GM19240 (cell line): Measurements from ENCODE around the gene PAPSS2.
A peak's percentile ranks its signal among the peaks of the same experiment; 100 is the strongest.
"Not testable (repeated sequence)": the region's sequence is repeated elsewhere in the genome, so short reads cannot be mapped to it uniquely, and the experiment has no call there.

Source experiments
- DNase-seq: peaks from one replicate; pipeline ENCODE4 v3.0.0; 2011; ENCODE audit warnings: low spot score; ENCODE audit not compliant: insufficient read length

PAPSS2 gene

DNA sequence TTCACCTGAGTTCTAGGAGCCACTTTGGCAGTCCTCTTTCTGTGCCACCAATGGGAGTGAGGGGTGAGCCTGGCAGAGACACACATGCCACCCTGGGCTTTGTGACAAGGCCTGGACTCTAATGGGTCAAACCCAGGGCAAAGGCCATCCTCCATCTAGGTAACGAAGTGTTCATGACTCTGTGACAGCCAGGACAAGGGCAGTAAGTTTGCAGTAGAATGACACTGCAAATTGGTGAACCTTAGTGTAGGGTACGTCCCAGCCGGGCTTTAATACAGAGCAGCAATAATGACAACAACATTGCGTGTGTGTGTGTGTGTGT lies 43.3 kb downstream of the PAPSS2 start:
- DNase-seq, result no peak

GRCh38 chr10:87703771-87704170 lies 44.1 kb downstream of the PAPSS2 start:
- DNase-seq, result no peak

DNA sequence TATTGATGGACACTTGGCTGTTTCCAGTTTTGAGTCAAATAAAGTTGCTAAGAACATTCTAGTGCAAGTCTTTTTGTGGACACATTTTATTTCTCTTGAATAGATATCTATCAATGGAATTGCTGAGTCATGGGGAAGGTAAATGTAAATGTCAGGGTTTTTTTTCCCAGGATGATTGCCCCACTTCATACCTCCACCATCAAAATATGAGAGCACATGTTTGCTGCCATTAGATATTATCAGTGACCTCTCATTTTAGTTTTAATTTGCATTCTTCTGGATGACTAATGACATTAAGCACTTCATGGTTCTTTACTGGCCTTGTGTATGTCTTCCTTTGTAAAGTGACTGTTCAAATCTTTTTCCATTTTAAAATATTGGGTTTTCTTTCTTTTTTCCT lies 45.7 kb downstream of the PAPSS2 start:
- DNase-seq, result no peak

- DNase-seq, result no peak
These were observed 47.1 kb downstream of the PAPSS2 start for GRCh38 chr10:87706731-87707130.

- DNase-seq, result no peak
These were observed 47.6 kb downstream of the PAPSS2 start for GRCh38 chr10:87707254-87707653.

DNA sequence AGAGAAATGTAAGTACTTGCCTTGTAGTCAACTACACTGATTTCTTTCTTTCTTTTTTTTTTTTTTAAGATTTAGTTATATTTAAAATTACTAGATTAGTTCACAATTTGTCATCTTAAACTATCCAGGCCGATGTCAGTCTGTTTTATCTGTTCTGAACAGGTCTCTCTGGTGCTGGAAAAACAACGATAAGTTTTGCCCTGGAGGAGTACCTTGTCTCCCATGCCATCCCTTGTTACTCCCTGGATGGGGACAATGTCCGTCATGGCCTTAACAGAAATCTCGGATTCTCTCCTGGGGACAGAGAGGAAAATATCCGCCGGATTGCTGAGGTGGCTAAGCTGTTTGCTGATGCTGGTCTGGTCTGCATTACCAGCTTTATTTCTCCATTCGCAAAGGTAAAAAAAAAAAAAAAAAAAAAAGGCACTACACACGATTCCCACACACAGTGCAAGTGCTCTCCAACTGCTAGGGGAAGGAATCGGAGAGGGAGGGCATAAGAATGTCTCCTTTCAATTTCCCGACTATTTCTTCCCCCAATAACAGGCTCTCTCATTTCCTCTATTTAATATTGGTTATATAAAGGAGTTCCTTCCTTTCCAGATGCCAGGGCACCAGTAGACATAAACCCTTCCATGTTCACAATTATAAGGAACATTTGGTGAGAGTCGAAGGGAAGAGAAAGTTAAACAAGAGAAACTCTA lies 53.4 kb downstream of the PAPSS2 start:
- DNase-seq, result no peak

DNA sequence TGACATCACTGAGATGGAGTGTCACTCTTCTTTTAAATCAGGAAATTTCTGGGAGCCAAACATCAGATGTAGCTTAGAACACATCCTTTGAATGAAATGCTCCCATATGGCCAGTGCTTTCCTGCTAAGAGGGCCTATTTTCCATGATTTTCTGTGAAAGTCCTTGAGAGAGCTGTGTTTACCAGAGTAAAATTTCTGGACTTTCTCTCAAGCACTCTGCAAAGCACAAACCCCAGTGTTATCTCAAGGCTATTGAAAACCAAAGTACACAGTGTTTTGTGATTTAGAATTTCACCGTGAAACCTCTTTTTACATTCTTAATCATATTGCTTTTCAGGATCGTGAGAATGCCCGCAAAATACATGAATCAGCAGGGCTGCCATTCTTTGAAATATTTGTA lies 54.0 kb downstream of the PAPSS2 start:
- DNase-seq, result no peak

DNA sequence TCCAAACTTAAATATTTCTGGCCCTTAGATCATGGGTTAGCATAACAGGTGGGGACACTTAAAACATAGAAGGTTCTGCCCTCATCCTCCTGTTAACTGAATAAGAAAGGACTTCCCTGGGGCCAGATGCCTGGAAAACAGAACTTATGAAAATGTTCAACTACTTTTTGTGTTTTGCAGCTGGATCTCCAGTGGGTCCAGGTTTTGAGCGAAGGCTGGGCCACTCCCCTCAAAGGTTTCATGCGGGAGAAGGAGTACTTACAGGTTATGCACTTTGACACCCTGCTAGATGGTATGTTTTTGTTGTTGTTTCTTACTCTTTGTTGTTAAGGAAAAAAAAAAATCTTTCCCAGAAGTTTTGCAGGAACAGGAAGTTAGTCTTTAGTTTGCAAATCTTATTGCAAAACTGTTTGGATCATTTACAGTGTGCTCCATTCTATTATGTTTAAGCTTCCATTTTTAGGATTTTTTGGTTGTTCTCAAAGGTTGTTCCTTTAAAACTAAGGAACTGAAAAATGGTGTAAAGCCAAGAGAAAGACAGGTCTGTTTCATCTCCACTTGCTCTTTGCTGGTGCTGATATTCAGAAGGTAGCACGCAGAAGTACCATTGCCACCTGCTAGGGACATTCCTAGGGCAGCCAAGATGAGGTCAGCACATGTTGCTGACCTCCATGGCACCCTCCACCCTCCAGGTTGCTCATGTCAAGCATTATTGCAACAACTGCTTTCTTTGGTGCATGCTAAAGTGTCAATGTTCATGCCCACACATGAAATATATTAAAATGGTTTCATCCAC lies 56.1 kb downstream of the PAPSS2 start:
- DNase-seq, result no peak

DNA sequence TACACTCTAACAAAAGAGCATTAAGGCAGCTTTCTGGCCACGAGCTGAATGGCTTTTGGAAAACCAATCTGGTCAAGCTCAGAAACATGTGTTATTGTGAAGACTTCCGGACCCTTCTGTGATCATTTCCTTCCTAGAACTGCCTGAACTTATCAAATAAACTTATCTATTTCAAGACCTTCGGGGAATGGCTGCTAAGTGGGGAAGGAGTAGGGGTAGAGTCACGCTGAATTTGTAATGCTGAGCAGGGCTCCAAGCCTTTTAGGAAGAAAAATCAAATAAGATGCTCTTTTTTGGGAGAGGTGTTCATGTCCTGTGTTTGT lies 56.6 kb downstream of the PAPSS2 start:
- no peak for DNase-seq

GRCh38 chr10:87720665-87721064 lies 61.0 kb downstream of the PAPSS2 start:
- no peak for DNase-seq

- no peak for DNase-seq
These were observed 62.1 kb downstream of the PAPSS2 start for GRCh38 chr10:87721781-87722180.

DNA sequence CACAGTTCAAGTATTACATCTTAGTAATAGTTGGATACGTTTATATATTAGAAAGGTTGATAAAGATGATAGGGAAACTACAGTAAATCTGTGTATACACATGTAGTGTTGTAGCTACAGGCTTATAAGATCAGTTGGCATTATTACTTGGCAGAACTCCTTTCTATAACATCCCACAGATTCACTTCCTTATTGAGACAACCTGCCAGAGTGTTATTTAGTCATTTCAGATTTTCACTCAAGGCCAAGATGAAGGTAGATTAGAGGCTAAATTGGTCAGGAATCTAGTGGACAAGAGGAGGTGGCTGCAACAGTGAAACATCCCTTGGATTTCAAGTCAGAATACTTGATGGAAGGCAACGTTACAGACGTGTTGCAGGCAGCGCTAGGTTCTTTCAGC lies 63.0 kb downstream of the PAPSS2 start:
- DNase-seq, result no peak

GRCh38 chr10:87723500-87723899 lies 63.8 kb downstream of the PAPSS2 start:
- DNase-seq, result no peak

DNA sequence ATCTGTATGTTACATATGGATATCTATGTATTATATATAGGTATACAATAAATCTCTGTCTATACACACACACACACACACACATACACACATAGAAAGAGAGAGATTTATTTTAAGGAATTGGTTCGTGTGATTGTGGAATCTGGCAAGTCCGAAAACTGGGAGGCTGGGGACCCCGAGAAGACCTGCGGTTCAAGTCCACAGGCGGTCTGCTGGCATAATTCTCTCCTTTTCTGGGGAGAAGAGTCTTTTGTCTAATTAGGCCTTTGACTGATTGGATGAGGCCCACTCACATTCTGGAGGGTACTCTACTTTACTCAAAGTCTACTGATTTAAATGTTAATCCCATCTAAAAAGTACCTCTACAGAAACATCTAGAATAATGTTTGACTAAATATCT lies 65.1 kb downstream of the PAPSS2 start:
- DNase-seq, result no peak

- no peak for DNase-seq
These were observed 70.3 kb downstream of the PAPSS2 start for GRCh38 chr10:87729940-87730339.

DNA sequence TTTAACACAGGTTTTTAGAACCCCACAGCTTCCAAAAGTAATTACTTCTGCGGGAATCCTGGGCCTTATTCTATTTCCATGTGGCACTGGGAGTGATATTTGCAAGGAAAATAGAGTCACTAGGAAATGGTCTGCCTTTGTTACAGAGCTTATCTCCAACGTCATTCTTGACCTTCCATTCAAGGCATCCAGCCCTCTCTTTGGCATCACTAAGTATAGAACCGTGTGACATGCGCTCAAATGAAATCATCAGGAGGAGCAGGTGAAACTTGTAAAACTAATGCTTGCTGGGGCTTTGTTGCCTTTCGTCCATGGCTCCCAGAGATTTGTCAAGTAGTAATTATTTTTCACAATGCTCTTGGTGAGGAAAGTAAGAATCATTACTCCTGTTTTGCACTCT lies 73.4 kb downstream of the PAPSS2 start:
- no peak for DNase-seq

GRCh38 chr10:87734987-87735827 lies 75.5 kb downstream of the PAPSS2 start:
- peak; percentile 29 for DNase-seq

DNA sequence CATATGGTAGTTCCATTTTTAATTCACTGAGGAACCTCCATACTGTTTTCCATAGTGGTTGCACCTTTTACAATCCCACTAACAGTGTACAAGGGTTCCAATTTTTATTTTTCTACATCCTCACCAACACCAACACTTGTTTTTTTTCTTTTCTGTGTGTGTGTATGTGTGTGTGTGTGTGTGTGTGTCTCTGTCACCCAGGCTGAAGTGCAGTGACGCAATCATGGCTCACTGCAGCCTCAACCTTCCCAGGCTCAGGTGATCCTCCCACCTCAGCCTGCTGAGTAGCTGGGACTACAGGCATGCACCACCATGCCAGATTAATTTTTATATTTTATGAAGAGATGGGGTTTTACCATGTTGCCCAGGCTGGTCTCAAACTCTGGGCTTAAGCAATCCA lies 78.6 kb downstream of the PAPSS2 start:
- DNase-seq, result not testable (repeated sequence)

- no peak for DNase-seq
These were observed 80.0 kb downstream of the PAPSS2 start for GRCh38 chr10:87739703-87740102.

DNA sequence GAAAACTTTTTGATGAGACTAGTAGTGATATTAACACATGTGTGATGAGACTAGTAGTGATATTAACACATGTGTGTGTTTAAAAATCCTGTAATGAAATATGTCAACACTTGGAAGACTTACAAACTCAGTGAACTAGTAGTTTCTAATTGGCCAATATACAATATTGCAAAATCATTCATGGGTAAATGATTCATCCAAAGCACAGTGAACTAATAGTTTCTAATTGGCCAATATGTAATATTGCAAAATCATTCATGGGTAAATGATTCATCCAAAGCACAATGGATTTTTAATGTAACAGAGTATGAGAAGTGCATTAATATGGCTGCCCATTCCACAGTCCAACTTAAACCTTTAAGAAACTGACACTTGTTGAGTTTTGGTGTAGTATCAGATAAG lies 80.6 kb downstream of the PAPSS2 start:
- no peak for DNase-seq

DNA sequence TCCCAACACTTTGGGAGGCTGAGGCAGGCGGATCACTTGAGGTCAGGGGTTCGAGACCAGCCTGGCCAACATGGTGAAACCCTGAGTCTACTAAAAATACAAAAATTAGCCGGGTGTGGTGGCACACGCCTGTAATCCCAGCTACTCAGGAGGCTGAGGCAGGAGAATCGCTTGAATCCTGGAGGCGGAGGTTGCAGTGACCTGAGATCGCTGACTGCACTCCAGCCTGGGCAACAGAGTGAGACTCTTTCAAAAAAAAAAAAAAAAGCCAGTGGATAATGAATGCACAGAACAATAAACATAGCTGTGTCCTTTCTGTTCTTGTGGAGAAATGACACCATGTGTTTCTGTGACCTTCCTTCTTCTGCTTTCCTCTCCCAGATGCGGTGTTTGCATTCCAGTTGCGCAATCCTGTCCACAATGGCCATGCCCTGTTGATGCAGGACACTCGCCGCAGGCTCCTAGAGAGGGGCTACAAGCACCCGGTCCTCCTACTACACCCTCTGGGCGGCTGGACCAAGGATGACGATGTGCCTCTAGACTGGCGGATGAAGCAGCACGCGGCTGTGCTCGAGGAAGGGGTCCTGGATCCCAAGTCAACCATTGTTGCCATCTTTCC lies 83.4 kb downstream of the PAPSS2 start:
- not testable (repeated sequence) for DNase-seq

DNA sequence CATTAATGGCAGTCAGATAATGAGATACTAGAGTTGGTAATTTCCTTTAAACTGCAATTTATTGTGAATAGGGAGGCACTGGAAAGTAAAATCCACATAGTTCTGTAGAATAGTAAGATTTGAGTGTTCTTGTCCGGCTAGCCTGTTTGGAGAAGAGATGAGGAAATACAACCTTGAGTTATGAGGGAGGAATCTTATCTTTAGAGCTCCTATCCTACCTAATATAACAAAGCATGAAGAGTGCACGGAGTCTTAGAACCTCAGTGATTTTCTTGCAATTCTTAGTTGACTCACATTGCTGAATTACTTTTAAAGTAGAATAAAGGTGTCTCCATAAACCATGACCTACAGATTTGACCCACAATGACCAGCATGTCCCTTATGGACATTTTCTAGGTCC lies 84.9 kb downstream of the PAPSS2 start:
- DNase-seq, result no peak
